GM12878 (cell line): Measurements from ENCODE around the gene MTFP1. TPM values are rescaled to one million over a fixed set of nuclear protein-coding genes. Genes with fewer than 3 reads are reported as not detected.

Source experiments
- ATF7 ChIP-seq: fragments of 450-650 bp; IDR thresholded peaks from 2 replicates; pipeline ENCODE4 v1.6.1; 2016; ENCODE audit warnings: low read depth, mild to moderate bottlenecking
- BACH1 ChIP-seq: fragments of 450-650 bp; IDR thresholded peaks from 2 replicates; pipeline ENCODE4 v1.6.1; 2017; ENCODE audit warnings: mild to moderate bottlenecking, borderline replicate concordance
- BCL3 ChIP-seq: IDR thresholded peaks from 2 replicates; pipeline ENCODE4 v1.6.1; 2011; ENCODE audit warnings: borderline replicate concordance, low read depth, mild to moderate bottlenecking, moderate library complexity, low read length; ENCODE audit not compliant: insufficient read depth, poor library complexity, severe bottlenecking
- BCLAF1 ChIP-seq: fragments of 450-650 bp; IDR thresholded peaks from 2 replicates; pipeline ENCODE4 v1.6.1; 2017; ENCODE audit warnings: antibody characterized with exemption, mild to moderate bottlenecking, moderate library complexity
- BMI1 ChIP-seq: fragments of 450-650 bp; IDR thresholded peaks from 2 replicates; pipeline ENCODE4 v1.6.1; 2016; ENCODE audit warnings: mild to moderate bottlenecking, moderate library complexity, borderline replicate concordance
- CEBPB ChIP-seq, 2 experiments: fragments of 150-350 bp in 1 of 2; IDR thresholded peaks; 2 replicates each; pipeline ENCODE4 v1.6.1; 2012 to 2014; ENCODE audit warnings: low read depth in 2 of 2, low read length in 2 of 2, borderline replicate concordance in 1 of 2, inconsistent platforms in 1 of 2
- CHD2 ChIP-seq: IDR thresholded peaks from 2 replicates; pipeline ENCODE4 v1.6.1; 2011; ENCODE audit warnings: low read depth, low read length, improper control_type of control experiment, borderline replicate concordance
- CHD4 ChIP-seq: fragments of 200-600 bp; sonication (generic); IDR thresholded peaks from 2 replicates; pipeline ENCODE4 v1.6.1; 2016; ENCODE audit warnings: mild to moderate bottlenecking
- ETV6 ChIP-seq, 2 experiments: fragments of 450-650 bp in 1 of 2; IDR thresholded peaks in 1 of 2; conservative IDR thresholded peaks in 1 of 2; 2 replicates each; pipeline ENCODE4 v1.6.1; 2014; ENCODE audit warnings: antibody characterized with exemption in 1 of 2, borderline replicate concordance in 1 of 2, low read depth in 1 of 2, mild to moderate bottlenecking in 1 of 2, moderate library complexity in 1 of 2
- FOS ChIP-seq: IDR thresholded peaks from 3 replicates; pipeline ENCODE4 v1.6.1; 2011; ENCODE audit warnings: borderline replicate concordance; ENCODE audit not compliant: insufficient read length; ENCODE audit errors: extremely low read depth
- HDAC2 ChIP-seq: fragments of 200-600 bp; sonication (generic); IDR thresholded peaks from 2 replicates; pipeline ENCODE4 v1.6.1; 2017
- IRF5 ChIP-seq: fragments of 450-650 bp; IDR thresholded peaks from 2 replicates; pipeline ENCODE4 v1.6.1; 2017; ENCODE audit warnings: borderline replicate concordance
- KAT2A ChIP-seq: conservative IDR thresholded peaks from 2 replicates; pipeline ENCODE4 v1.6.1; 2011; ENCODE audit warnings: low read depth, low read length; ENCODE audit not compliant: control insufficient read depth
- MEF2B ChIP-seq: fragments of 450-650 bp; IDR thresholded peaks from 2 replicates; pipeline ENCODE4 v1.6.1; 2018; ENCODE audit warnings: mild to moderate bottlenecking, moderate library complexity; ENCODE audit not compliant: partially characterized antibody, poor library complexity, severe bottlenecking
- MYB ChIP-seq: fragments of 150-350 bp; IDR thresholded peaks from 2 replicates; pipeline ENCODE4 v1.6.1; 2014; ENCODE audit warnings: mild to moderate bottlenecking, low read depth, low read length, borderline replicate concordance
- NFYB ChIP-seq: IDR thresholded peaks from 2 replicates; pipeline ENCODE4 v1.6.1; 2011; ENCODE audit warnings: low read depth, mild to moderate bottlenecking, low read length, improper control_type of control experiment, moderate library complexity; ENCODE audit not compliant: insufficient read depth
- NR2C1 ChIP-seq: fragments of 450-650 bp; IDR thresholded peaks from 2 replicates; pipeline ENCODE4 v1.6.1; 2017; ENCODE audit warnings: antibody characterized with exemption, mild to moderate bottlenecking, moderate library complexity
- TCF7 ChIP-seq: IDR thresholded peaks from 2 replicates; pipeline ENCODE4 v1.6.1; 2014; ENCODE audit warnings: antibody characterized with exemption, borderline replicate concordance
- WRNIP1 ChIP-seq: IDR thresholded peaks from 2 replicates; pipeline ENCODE4 v1.6.1; 2011; ENCODE audit warnings: low read depth, low read length, improper control_type of control experiment, borderline replicate concordance
- YY1 ChIP-seq: IDR thresholded peaks from 2 replicates; pipeline ENCODE4 v1.6.1; 2011; ENCODE audit warnings: low read depth, mild to moderate bottlenecking, low read length
- ZNF24 ChIP-seq: fragments of 450-650 bp; IDR thresholded peaks from 2 replicates; pipeline ENCODE4 v1.6.1; 2017; ENCODE audit warnings: antibody characterized with exemption, mild to moderate bottlenecking
- polyA plus RNA-seq, 11 experiments: library from polyadenylated mRNA; depleted of rRNA in 4 of 11; unstranded in 6 of 11; stranded (reverse) in 5 of 11; fragments of >200 nt; fragmentation: Nextera tagmentation in 4 of 11; fragmentation: Illumina TruSeq in 1 of 11; extraction: Ambion mirVana in 4 of 11; extraction: Trizol in 1 of 11; gene quantifications; 1 replicate in 1 of 11; 2 replicates in 10 of 11; pipeline versions ENCODE4 v1.2.1 to v1.2.3, GENCODE V29; 2011 to 2016; ENCODE audit warnings: inconsistent platforms in 2 of 11, missing spikeins in 2 of 11, low read depth in 1 of 11
- total RNA-seq, 4 experiments: library from RNA; depleted of rRNA in 3 of 4; stranded (reverse); fragments of >200 nt in 3 of 4; fragmentation: Illumina TruSeq in 1 of 4; extraction: Trizol in 1 of 4; gene quantifications; 2 replicates each; pipeline versions ENCODE4 v1.2.1 to v1.2.3, GENCODE V29; 2013 to 2021
- TF ChIP-seq, protein P1 (sequence below): IDR thresholded peaks from 2 replicates; pipeline ENCODE4 v1.6.1; 2012; ENCODE audit warnings: low read length, inconsistent platforms

Gene MTFP1
- total and polyA plus RNA-seq, 10 of the 15 experiments (the other 5 are each of a cell fraction or from before 2014, with no cell fraction given): 20.5 to 133 (median 59.8) TPM

DNA sequence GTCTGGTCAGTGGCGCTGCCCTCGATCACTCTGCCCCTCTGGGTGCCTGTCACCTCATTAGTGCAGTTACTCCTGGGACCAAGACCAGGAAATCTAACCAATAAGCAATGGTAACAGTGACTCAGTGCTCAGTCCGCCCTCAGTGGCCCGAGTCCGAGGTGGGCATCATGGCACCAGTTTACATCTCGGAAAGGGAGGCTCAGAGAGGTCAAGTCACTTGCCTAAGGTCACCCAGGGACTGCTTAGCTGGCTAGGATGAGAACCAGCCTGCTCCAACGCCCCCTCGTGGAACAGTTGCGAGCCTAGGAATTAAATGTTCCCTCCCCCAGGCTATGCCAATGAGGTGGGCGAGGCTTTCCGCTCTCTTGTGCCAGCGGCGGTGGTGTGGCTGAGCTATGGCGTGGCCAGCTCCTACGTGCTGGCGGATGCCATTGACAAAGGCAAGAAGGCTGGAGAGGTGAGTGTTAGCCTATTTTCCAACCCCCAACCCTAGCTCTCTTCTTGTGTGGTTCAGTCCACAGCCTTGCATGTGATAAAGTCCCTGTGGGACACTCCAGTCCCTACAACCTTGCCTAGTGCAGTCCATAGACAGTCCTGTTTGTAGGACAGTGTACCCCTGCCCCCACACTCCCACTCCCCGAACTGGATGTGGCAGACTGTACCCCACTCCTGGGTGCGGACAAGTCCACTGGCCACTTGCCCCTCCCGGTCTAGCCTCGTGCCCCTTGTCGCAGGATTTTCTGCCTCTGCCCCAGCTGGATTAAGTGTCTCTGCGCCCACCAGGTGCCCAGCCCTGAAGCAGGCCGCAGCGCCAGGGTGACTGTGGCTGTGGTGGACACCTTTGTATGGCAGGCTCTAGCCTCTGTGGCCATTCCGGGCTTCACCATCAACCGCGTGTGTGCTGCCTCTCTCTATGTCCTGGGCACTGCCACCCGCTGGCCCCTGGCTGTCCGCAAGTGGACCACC, 1.1 kb downstream of the MTFP1 start (continued):
- TF ChIP-seq MYB (no peak), TCF7 (no peak), CHD4 (no peak), BCLAF1 (no peak), IRF5 (no peak), BACH1 (no peak), BMI1 (no peak), MEF2B (no peak), NR2C1 (no peak), BCL3 (no peak), CEBPB (IDR thresholded peaks at IDR 0.05; ENCODE audit: borderline replicate concordance in 1 of 2, low read depth in 2 of 2, low read length in 2 of 2) (no peak), KAT2A (no peak), ZNF24 (peak; percentile 25; the same call in 1 of the 2 replicates), YY1 (peak; percentile 50; the same call in 1 of the 2 replicates), HDAC2 (no peak), ETV6 (conservative IDR thresholded peaks at IDR 0.05 in 1 of 2, IDR thresholded peaks at IDR 0.05 in 1 of 2; ENCODE audit: borderline replicate concordance in 1 of 2, low read depth in 1 of 2) (peak in 1 of 2 experiments; percentile 22; a peak in 1 of 4 replicates), FOS (no peak), CHD2 (no peak), ATF7 (no peak), NFYB (no peak), WRNIP1 (no peak)
- TF ChIP-seq, protein P1, sequence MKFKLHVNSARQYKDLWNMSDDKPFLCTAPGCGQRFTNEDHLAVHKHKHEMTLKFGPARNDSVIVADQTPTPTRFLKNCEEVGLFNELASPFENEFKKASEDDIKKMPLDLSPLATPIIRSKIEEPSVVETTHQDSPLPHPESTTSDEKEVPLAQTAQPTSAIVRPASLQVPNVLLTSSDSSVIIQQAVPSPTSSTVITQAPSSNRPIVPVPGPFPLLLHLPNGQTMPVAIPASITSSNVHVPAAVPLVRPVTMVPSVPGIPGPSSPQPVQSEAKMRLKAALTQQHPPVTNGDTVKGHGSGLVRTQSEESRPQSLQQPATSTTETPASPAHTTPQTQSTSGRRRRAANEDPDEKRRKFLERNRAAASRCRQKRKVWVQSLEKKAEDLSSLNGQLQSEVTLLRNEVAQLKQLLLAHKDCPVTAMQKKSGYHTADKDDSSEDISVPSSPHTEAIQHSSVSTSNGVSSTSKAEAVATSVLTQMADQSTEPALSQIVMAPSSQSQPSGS: no peak
